ENCODE results near the gene GALNT17.

- TF ChIP-seq USF2 (IDR thresholded peaks at IDR 0.05) (no peak), BHLHE40 (IDR thresholded peaks at IDR 0.05; ENCODE audit: low read depth, low read length) (no peak), EHMT2 (IDR thresholded peaks at IDR 0.05; ENCODE audit: low read depth) (no peak), POLR2A (IDR thresholded peaks at IDR 0.05; ENCODE audit: low read length) (no peak), CTCF (IDR thresholded peaks at IDR 0.05) (no peak), RAD21 (conservative IDR thresholded peaks at IDR 0.05 in 1 of 2, IDR thresholded peaks at IDR 0.05 in 1 of 2) (no peak), CBX2 (IDR thresholded peaks at IDR 0.05; ENCODE audit: borderline replicate concordance, low read depth) (no peak), NPAS2 (CRISPR knock-in tag; IDR thresholded peaks at IDR 0.05; ENCODE audit: borderline replicate concordance) (no peak), EP300 (IDR thresholded peaks at IDR 0.05) (no peak), ZSCAN20 (CRISPR knock-in tag; IDR thresholded peaks at IDR 0.05) (no peak), MAFK (IDR thresholded peaks at IDR 0.05; ENCODE audit: partially characterized antibody) (no peak), REST (IDR thresholded peaks at IDR 0.05) (no peak)
- TF ChIP-seq, protein P1, sequence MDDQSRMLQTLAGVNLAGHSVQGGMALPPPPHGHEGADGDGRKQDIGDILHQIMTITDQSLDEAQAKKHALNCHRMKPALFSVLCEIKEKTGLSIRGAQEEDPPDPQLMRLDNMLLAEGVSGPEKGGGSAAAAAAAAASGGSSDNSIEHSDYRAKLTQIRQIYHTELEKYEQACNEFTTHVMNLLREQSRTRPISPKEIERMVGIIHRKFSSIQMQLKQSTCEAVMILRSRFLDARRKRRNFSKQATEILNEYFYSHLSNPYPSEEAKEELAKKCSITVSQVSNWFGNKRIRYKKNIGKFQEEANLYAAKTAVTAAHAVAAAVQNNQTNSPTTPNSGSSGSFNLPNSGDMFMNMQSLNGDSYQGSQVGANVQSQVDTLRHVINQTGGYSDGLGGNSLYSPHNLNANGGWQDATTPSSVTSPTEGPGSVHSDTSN (IDR thresholded peaks at IDR 0.05): no peak
Measured at GRCh38 chr7:71636329-71636728, 504.4 kb downstream of the GALNT17 start.
